Smooth muscle cell (in vitro differentiated cells): ENCODE measurements around the gene RERE. TPM values are rescaled to one million over a fixed set of nuclear protein-coding genes. Genes with fewer than 3 reads are reported as not detected.

ENCODE experiments used
- DNase-seq: peaks from one replicate; lab custom pipeline; 2025; ENCODE audit not compliant: unreplicated experiment; lab: John Stamatoyannopoulos, UW
- H2AFZ ChIP-seq: fragments of 200-600 bp; sonication (generic); 2 replicates; pipeline ENCODE4 v1.6.0; 2016; ENCODE audit warnings: antibody characterized with exemption, low read depth, mild to moderate bottlenecking
- H3F3A ChIP-seq: fragments of 200-600 bp; sonication (generic); 2 replicates; pipeline ENCODE4 v1.6.0; 2017; ENCODE audit warnings: antibody characterized with exemption, low read depth
- H3K27ac ChIP-seq: fragments of 200-600 bp; sonication (generic); 2 replicates; pipeline ENCODE4 v1.5.1; 2016; ENCODE audit warnings: low read depth, mild to moderate bottlenecking
- H3K27me3 ChIP-seq: fragments of 200-600 bp; sonication (generic); 2 replicates; pipeline ENCODE4 v1.6.1; 2016; ENCODE audit warnings: low read depth, mild to moderate bottlenecking
- H3K36me3 ChIP-seq: fragments of 200-600 bp; sonication (generic); 2 replicates; pipeline ENCODE4 v1.5.1; 2016; ENCODE audit warnings: low read depth
- H3K4me1 ChIP-seq: fragments of 200-600 bp; sonication (generic); 2 replicates; pipeline ENCODE4 v1.5.1; 2016; ENCODE audit warnings: low read depth
- H3K4me2 ChIP-seq: fragments of 200-600 bp; sonication (generic); 2 replicates; pipeline ENCODE4 v1.6.0; 2016; ENCODE audit warnings: mild to moderate bottlenecking
- H3K4me3 ChIP-seq: fragments of 200-600 bp; sonication (generic); 2 replicates; pipeline ENCODE4 v1.5.1; 2016; ENCODE audit warnings: mild to moderate bottlenecking
- H3K79me2 ChIP-seq: fragments of 200-600 bp; sonication (generic); 2 replicates; pipeline ENCODE4 v1.6.0; 2016; ENCODE audit warnings: low read depth, mild to moderate bottlenecking
- H3K9ac ChIP-seq: fragments of 200-600 bp; sonication (generic); 2 replicates; pipeline ENCODE4 v1.6.0; 2016; ENCODE audit warnings: low read depth
- H3K9me3 ChIP-seq: fragments of 200-600 bp; sonication (generic); replicated peaks from 2 replicates; pipeline ENCODE4 v1.5.1; 2016; ENCODE audit warnings: low read depth
- H4K20me1 ChIP-seq: fragments of 200-600 bp; sonication (generic); 2 replicates; pipeline ENCODE4 v1.6.0; 2016; ENCODE audit warnings: low read depth
- WGBS: methylation state at CpG from one replicate; pipeline ENCODE4 v1.1.7; 2016; ENCODE audit warnings: low lambda C conversion rate; 5-methylcytosine and 5-hydroxymethylcytosine counted together
- polyA plus RNA-seq: library from polyadenylated mRNA; unstranded; fragments of >200 nt; fragmentation: Nextera tagmentation; extraction: Ambion mirVana; gene quantifications from 2 replicates; pipeline ENCODE4 v1.2.1, GENCODE V29; 2016
- total RNA-seq: library from RNA; depleted of rRNA; stranded (reverse); fragments of >200 nt; gene quantifications from 2 replicates; pipeline ENCODE4 v1.2.3, GENCODE V29; 2014
- TF ChIP-seq, protein P1 (sequence below): fragments of 200-600 bp; sonication (generic); IDR thresholded peaks from 2 replicates; pipeline ENCODE4 v1.5.1; 2017; ENCODE audit warnings: borderline replicate concordance, mild to moderate bottlenecking, antibody characterized with exemption; ENCODE audit not compliant: insufficient read depth, poor library complexity, severe bottlenecking

Gene RERE
- total and polyA plus RNA-seq, 2 experiments from 2014 or later: 45.6 to 59.2 TPM

GRCh38 chr1:8406011-8406410 lies 411.4 kb downstream of the RERE start:
- H3K36me3 ChIP-seq: peaks cover 6% of the 10 kb centered on the region
- H2AFZ ChIP-seq: no peak overlapping the region
- H3K27ac ChIP-seq: no peak overlapping the region
- H3K79me2 ChIP-seq: peaks cover 96% of the 10 kb centered on the region
- H3K4me1 ChIP-seq: peaks cover 31% of the 10 kb centered on the region
- no peaks in the 10 kb centered on the region for H3F3A ChIP-seq
- no peak overlapping the region for H3K4me3 ChIP-seq
- H4K20me1 ChIP-seq: peaks cover 93% of the 10 kb centered on the region
- DNase-seq: no peak
- TF ChIP-seq, protein P1, sequence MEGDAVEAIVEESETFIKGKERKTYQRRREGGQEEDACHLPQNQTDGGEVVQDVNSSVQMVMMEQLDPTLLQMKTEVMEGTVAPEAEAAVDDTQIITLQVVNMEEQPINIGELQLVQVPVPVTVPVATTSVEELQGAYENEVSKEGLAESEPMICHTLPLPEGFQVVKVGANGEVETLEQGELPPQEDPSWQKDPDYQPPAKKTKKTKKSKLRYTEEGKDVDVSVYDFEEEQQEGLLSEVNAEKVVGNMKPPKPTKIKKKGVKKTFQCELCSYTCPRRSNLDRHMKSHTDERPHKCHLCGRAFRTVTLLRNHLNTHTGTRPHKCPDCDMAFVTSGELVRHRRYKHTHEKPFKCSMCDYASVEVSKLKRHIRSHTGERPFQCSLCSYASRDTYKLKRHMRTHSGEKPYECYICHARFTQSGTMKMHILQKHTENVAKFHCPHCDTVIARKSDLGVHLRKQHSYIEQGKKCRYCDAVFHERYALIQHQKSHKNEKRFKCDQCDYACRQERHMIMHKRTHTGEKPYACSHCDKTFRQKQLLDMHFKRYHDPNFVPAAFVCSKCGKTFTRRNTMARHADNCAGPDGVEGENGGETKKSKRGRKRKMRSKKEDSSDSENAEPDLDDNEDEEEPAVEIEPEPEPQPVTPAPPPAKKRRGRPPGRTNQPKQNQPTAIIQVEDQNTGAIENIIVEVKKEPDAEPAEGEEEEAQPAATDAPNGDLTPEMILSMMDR: no peak
- no peak overlapping the region for H3K9ac ChIP-seq
- H3K27me3 ChIP-seq: no peaks in the 10 kb centered on the region
- H3K9me3 ChIP-seq: no peaks in the 10 kb centered on the region
- 96% methylated on average over 7 of the region's 7 CpGs for WGBS
- no peak overlapping the region for H3K4me2 ChIP-seq

GRCh38 chr1:8404460-8405370 lies 412.7 kb downstream of the RERE start:
- TF ChIP-seq, protein P1: no peak
- no peak overlapping the region for H2AFZ ChIP-seq
- H3K9me3 ChIP-seq: no peaks in the 10 kb centered on the region
- H4K20me1 ChIP-seq: peaks cover 91% of the 10 kb centered on the region
- peaks cover 93% of the 10 kb centered on the region for H3K79me2 ChIP-seq
- peaks cover 20% of the 10 kb centered on the region for H3K4me1 ChIP-seq
- no peaks in the 10 kb centered on the region for H3F3A ChIP-seq
- peaks cover 6% of the 10 kb centered on the region for H3K36me3 ChIP-seq
- no peaks in the 10 kb centered on the region for H3K27me3 ChIP-seq
- DNase-seq: no peak
- no peak overlapping the region for H3K4me2 ChIP-seq
- H3K4me3 ChIP-seq: no peak overlapping the region
- no peak overlapping the region for H3K9ac ChIP-seq
- no peak overlapping the region for H3K27ac ChIP-seq
- 91% methylated on average over 10 of the region's 10 CpGs for WGBS

- Histone ChIP-seq H3K27ac (no peak overlapping the region), H3K9me3 (no peaks in the 10 kb centered on the region), H3K27me3 (no peaks in the 10 kb centered on the region), H3K79me2 (peaks cover 94% of the 10 kb centered on the region), H4K20me1 (peaks cover 91% of the 10 kb centered on the region), H3F3A (peaks cover 20% of the 10 kb centered on the region), H3K4me3 (no peak overlapping the region), H3K4me1 (peaks cover 8% of the 10 kb centered on the region), H3K36me3 (peaks cover 6% of the 10 kb centered on the region), H3K4me2 (no peak overlapping the region), H2AFZ (no peak overlapping the region), H3K9ac (no peak overlapping the region)
- no peak for DNase-seq
- WGBS: 90% methylated on average over 13 of the region's 13 CpGs
- TF ChIP-seq, protein P1: no peak
These were observed 415.2 kb downstream of the RERE start for GRCh38 chr1:8402109-8402710.
